H1 (cell line): ENCODE data around the gene IQGAP3. TPM values are rescaled to one million over a fixed set of nuclear protein-coding genes. Genes with fewer than 3 reads are reported as not detected.
"Not testable (repeated sequence)": the region's sequence is repeated elsewhere in the genome, so short reads cannot be mapped to it uniquely, and the experiment has no call there.

Experiments used
- CTCF ChIA-PET: fragments of 300-600 bp; sonication (Branson Sonifier 250); formaldehyde crosslinking; loops from one replicate; lab custom pipeline; 2021; ENCODE audit not compliant: partially characterized antibody; lab: Charles Lee
- POLR2A ChIA-PET: fragments of 300-600 bp; sonication (Branson Sonifier 250); formaldehyde crosslinking; loops from one replicate; lab custom pipeline; 2021; ENCODE audit warnings: inconsistent platforms; ENCODE audit not compliant: partially characterized antibody; lab: Charles Lee
- DNase-seq, 2 experiments: peaks; one replicate each; pipeline versions ENCODE4 v3.0.0 to v3.0.0-alpha.2; 2010 to 2022; ENCODE audit warnings: low spot score in 2 of 2, low read depth in 1 of 2, mixed read lengths in 1 of 2
- FAIRE-seq: peaks from 2 replicates; lab custom pipeline; 2011; peaks lifted over from hg19 to GRCh38; lab: Jason Lieb, UNC
- H2AFZ ChIP-seq: 2 replicates; pipeline ENCODE4 v1.8.1; 2012; ENCODE audit warnings: low read length, inconsistent platforms
- H2AK5ac ChIP-seq: 2 replicates; pipeline ENCODE4 v1.6.1; 2013; ENCODE audit warnings: low read depth, low read length
- H2BK120ac ChIP-seq: replicated peaks from 2 replicates; pipeline ENCODE3; 2013; ENCODE audit warnings: low read depth, low read length, inconsistent platforms
- H2BK12ac ChIP-seq: 2 replicates; pipeline ENCODE4 v1.6.1; 2013; ENCODE audit warnings: low read depth, low read length
- H2BK15ac ChIP-seq: 2 replicates; pipeline ENCODE4 v1.6.1; 2013; ENCODE audit warnings: low read length
- H2BK20ac ChIP-seq: 2 replicates; pipeline ENCODE4 v1.6.1; 2013; ENCODE audit warnings: low read length
- H2BK5ac ChIP-seq: 2 replicates; pipeline ENCODE4 v1.6.1; 2013; ENCODE audit warnings: low read depth, low read length
- H3K14ac ChIP-seq: 2 replicates; pipeline ENCODE4 v1.6.1; 2013; ENCODE audit warnings: inconsistent platforms; ENCODE audit not compliant: insufficient read length
- H3K18ac ChIP-seq: 2 replicates; pipeline ENCODE4 v1.6.1; 2013; ENCODE audit warnings: low read length; ENCODE audit errors: extremely low read depth
- H3K23ac ChIP-seq: 2 replicates; pipeline ENCODE4 v1.6.1; 2013; ENCODE audit warnings: inconsistent platforms; ENCODE audit not compliant: insufficient read length
- H3K23me2 ChIP-seq: 2 replicates; pipeline ENCODE4 v1.6.1; 2013; ENCODE audit warnings: low read depth, low read length
- H3K27ac ChIP-seq: 2 replicates; pipeline ENCODE4 v1.6.1; 2011; ENCODE audit warnings: low read depth, low read length, inconsistent platforms
- H3K27me3 ChIP-seq, 4 experiments: replicated peaks in 1 of 4; 1 replicate in 1 of 4; 2 replicates in 3 of 4; pipeline versions ENCODE4 v1.6.1 to v1.8.1; 2011 to 2013; ENCODE audit warnings: low read length in 3 of 4, mild to moderate bottlenecking in 3 of 4, inconsistent platforms in 2 of 4, mixed read lengths in 2 of 4, moderate library complexity in 1 of 4; ENCODE audit not compliant: control insufficient read depth in 3 of 4, insufficient read depth in 3 of 4; ENCODE audit errors: extremely low read depth in 1 of 4
- H3K36me3 ChIP-seq, 4 experiments: 2 replicates each; pipeline versions ENCODE4 v1.6.1 to v1.8.1; 2011 to 2013; ENCODE audit warnings: mild to moderate bottlenecking in 4 of 4, low read length in 3 of 4, moderate library complexity in 2 of 4, control low read depth in 1 of 4, inconsistent platforms in 1 of 4; ENCODE audit not compliant: insufficient read depth in 4 of 4, control insufficient read depth in 2 of 4
- H3K4ac ChIP-seq: replicated peaks from 2 replicates; pipeline ENCODE3; 2013; ENCODE audit warnings: low read length, low read depth, mixed read lengths, inconsistent platforms; ENCODE audit not compliant: insufficient read length
- H3K4me1 ChIP-seq, 4 experiments: replicated peaks in 1 of 4; 1 replicate in 1 of 4; 2 replicates in 3 of 4; pipeline versions ENCODE4 v1.6.1 to v1.8.1; 2011 to 2013; ENCODE audit warnings: low read length in 3 of 4, inconsistent platforms in 2 of 4, mixed read lengths in 1 of 4; ENCODE audit not compliant: insufficient read depth in 4 of 4, control insufficient read depth in 3 of 4
- H3K4me2 ChIP-seq, 2 experiments: 2 replicates each; pipeline versions ENCODE4 v1.6.1 to v1.8.1; 2011 to 2013; ENCODE audit warnings: low read depth in 2 of 2, low read length in 2 of 2, control low read depth in 1 of 2, inconsistent platforms in 1 of 2, mild to moderate bottlenecking in 1 of 2; ENCODE audit not compliant: insufficient read depth in 1 of 2
- H3K4me3 ChIP-seq, 4 experiments: fragments of 200-600, 300-600 bp in 1 of 4; sonication (generic), shearing (Covaris generic), sonication (Bioruptor Twin) in 1 of 4; 2 replicates each; pipeline versions ENCODE4 v1.5.1 to v1.8.1; 2011 to 2016; ENCODE audit warnings: low read length in 4 of 4, low read depth in 3 of 4, control low read depth in 2 of 4, inconsistent platforms in 2 of 4, mild to moderate bottlenecking in 2 of 4, mixed read lengths in 1 of 4, moderate library complexity in 1 of 4; ENCODE audit not compliant: insufficient read depth in 2 of 4; ENCODE audit errors: extremely low read depth in 1 of 4
- H3K56ac ChIP-seq: replicated peaks from 2 replicates; pipeline ENCODE3; 2013; ENCODE audit warnings: low read depth, mild to moderate bottlenecking, mixed read lengths, low read length, inconsistent platforms; ENCODE audit not compliant: insufficient read length
- H3K79me1 ChIP-seq: 2 replicates; pipeline ENCODE4 v1.6.1; 2013; ENCODE audit warnings: low read depth, low read length, control low read depth
- H3K79me2 ChIP-seq, 2 experiments: 2 replicates each; pipeline versions ENCODE4 v1.6.1 to v1.8.1; 2012 to 2013; ENCODE audit warnings: low read length in 2 of 2, mild to moderate bottlenecking in 2 of 2, inconsistent platforms in 1 of 2; ENCODE audit not compliant: insufficient read depth in 2 of 2, control insufficient read depth in 1 of 2
- H3K9ac ChIP-seq, 4 experiments: replicated peaks in 1 of 4; 1 replicate in 1 of 4; 2 replicates in 3 of 4; pipeline versions ENCODE4 v1.6.1 to v1.8.1; 2011 to 2013; ENCODE audit warnings: low read depth in 3 of 4, low read length in 3 of 4, control low read depth in 2 of 4, mild to moderate bottlenecking in 2 of 4, moderate library complexity in 2 of 4, inconsistent platforms in 1 of 4; ENCODE audit errors: extremely low read depth in 1 of 4
- H3K9me3 ChIP-seq, 2 experiments: 2 replicates each; pipeline versions ENCODE4 v1.6.1 to v1.8.1; 2012 to 2013; ENCODE audit warnings: mild to moderate bottlenecking in 2 of 2, moderate library complexity in 2 of 2, control low read depth in 1 of 2, inconsistent platforms in 1 of 2, low read depth in 1 of 2, low read length in 1 of 2, mixed read lengths in 1 of 2; ENCODE audit not compliant: insufficient read depth in 2 of 2
- H4K20me1 ChIP-seq, 2 experiments: replicated peaks in 1 of 2; 2 replicates each; pipeline versions ENCODE3 to v1.8.1; 2011 to 2013; ENCODE audit warnings: inconsistent platforms in 2 of 2, low read length in 2 of 2, mild to moderate bottlenecking in 1 of 2; ENCODE audit not compliant: insufficient read depth in 2 of 2, control insufficient read depth in 1 of 2
- H4K5ac ChIP-seq: 2 replicates; pipeline ENCODE4 v1.6.1; 2013; ENCODE audit warnings: low read length, low read depth, mixed read lengths, inconsistent platforms; ENCODE audit not compliant: insufficient read length
- H4K8ac ChIP-seq: 2 replicates; pipeline ENCODE4 v1.8.0; 2013; ENCODE audit warnings: mild to moderate bottlenecking, moderate library complexity, low read length, inconsistent platforms; ENCODE audit not compliant: insufficient read depth; ENCODE audit errors: extremely low read depth
- H4K91ac ChIP-seq: replicated peaks from 2 replicates; pipeline ENCODE3; 2013; ENCODE audit warnings: low read length, mixed read lengths, inconsistent platforms; ENCODE audit not compliant: insufficient read length
- WGBS, 2 experiments: shearing (Covaris generic) in 1 of 2; methylation state at CpG; one replicate each; pipeline versions ENCODE4 v1.1.6 to v1.1.7; 2013 to 2015; ENCODE audit warnings: low lambda C conversion rate in 2 of 2, mixed read lengths in 2 of 2, inconsistent platforms in 1 of 2, low coverage in 1 of 2, missing lambda C conversion rate in 1 of 2; ENCODE audit not compliant: insufficient replicate concordance in 2 of 2, insufficient coverage in 1 of 2, insufficient read length in 1 of 2; ENCODE audit errors: extremely low coverage in 1 of 2, missing lambda C conversion rate in 1 of 2; 5-methylcytosine and 5-hydroxymethylcytosine counted together
- polyA plus RNA-seq, 7 experiments: library from polyadenylated mRNA; depleted of rRNA in 3 of 7; stranded (reverse) in 5 of 7; unstranded in 2 of 7; fragments of >200 nt in 5 of 7; fragments of 200-250 nt in 2 of 7; gene quantifications; 1 replicate in 5 of 7; 2 replicates in 1 of 7; 4 replicates in 1 of 7; pipeline versions ENCODE4 v1.2.1 to v1.2.3, GENCODE V29; 2011 to 2013; ENCODE audit warnings: missing spikeins in 2 of 7, mixed read lengths in 2 of 7
- total RNA-seq: library from RNA; stranded (reverse); fragmentation: NEBNext Ultra II Directional; extraction: Animal tissue kit (Norgen Biotek cat#: 25700); gene quantifications from 2 replicates; pipeline ENCODE4 v1.2.1, GENCODE V29; 2021

The IQGAP3 gene
- total and polyA plus RNA-seq, 2 of the 8 experiments (the other 6 are each of a cell fraction or from before 2014, with no cell fraction given), result 14.6 to 22.3 TPM

- POLR2A ChIA-PET, H3K27me3 ChIP-seq, H3K4me3 ChIP-seq, H3K4me1 ChIP-seq, FAIRE-seq, H3K23ac ChIP-seq, H2BK5ac ChIP-seq, H4K5ac ChIP-seq, H2BK12ac ChIP-seq, H3K9me3 ChIP-seq, H3K18ac ChIP-seq, H3K4ac ChIP-seq, H3K4me2 ChIP-seq, H3K79me2 ChIP-seq, H4K91ac ChIP-seq, H2BK15ac ChIP-seq, H4K20me1 ChIP-seq, H3K36me3 ChIP-seq, CTCF ChIA-PET, H3K79me1 ChIP-seq, H3K14ac ChIP-seq, DNase-seq, H3K23me2 ChIP-seq, H4K8ac ChIP-seq, H3K56ac ChIP-seq, H2AFZ ChIP-seq, H2BK120ac ChIP-seq, H2BK20ac ChIP-seq, H3K27ac ChIP-seq, H3K9ac ChIP-seq, H2AK5ac ChIP-seq: not testable (repeated sequence)
- 92% methylated on average over 4 of the region's 4 CpGs; no CpG with 5 or more reads in 1 of the 2 experiments for WGBS, 2 experiments
Observed at GRCh38 chr1:156607344-156607743, 35.0 kb upstream of the IQGAP3 start.
